PC-9 (cell line): ENCODE data around the gene PCBP2.

Experiments
- CTCF ChIP-seq: fragments of 200-600 bp; sonication (generic); conservative IDR thresholded peaks from 2 replicates; pipeline ENCODE4 v1.6.1; 2017; ENCODE audit warnings: mixed run types, antibody characterized with exemption, mild to moderate bottlenecking, moderate library complexity
- EZH2 ChIP-seq: fragments of 200-600 bp; sonication (generic); IDR thresholded peaks from 2 replicates; pipeline ENCODE4 v1.8.0; 2017; ENCODE audit warnings: antibody characterized with exemption, low read depth

GRCh38 chr12:53430116-53430515 is 21.8 kb upstream of the PCBP2 start:
- TF ChIP-seq CTCF (no peak), EZH2 (no peak)
